ENCODE results near the gene FOXP1.
"Not testable (repeated sequence)": the region's sequence is repeated elsewhere in the genome, so short reads cannot be mapped to it uniquely, and the experiment has no call there.

The FOXP1 gene

GRCh38 chr3:71451060-71451459 lies 132.5 kb downstream of the FOXP1 start:
- DNase-seq (ENCODE audit: low read depth in 2 of 2), result no peak

DNA sequence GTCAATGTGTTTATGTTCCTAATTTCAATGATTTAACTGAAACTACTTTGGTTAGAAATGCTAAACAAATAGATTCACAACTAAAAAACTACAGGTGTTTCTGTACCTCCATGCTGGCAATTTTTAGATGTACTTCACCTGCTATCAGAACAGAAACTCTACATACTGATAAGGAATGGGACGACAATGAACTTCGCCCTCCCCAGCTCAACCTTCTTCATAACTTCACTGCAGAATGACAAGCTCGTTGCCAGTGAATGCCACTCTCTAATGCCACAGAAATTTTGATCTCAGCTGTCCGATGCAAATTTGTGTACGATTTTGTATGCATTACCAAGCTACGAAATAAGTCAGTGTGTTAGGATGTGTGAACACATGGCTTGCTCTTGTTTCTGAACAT lies 133.4 kb downstream of the FOXP1 start:
- DNase-seq (ENCODE audit: low read depth in 2 of 2), result no peak

DNA sequence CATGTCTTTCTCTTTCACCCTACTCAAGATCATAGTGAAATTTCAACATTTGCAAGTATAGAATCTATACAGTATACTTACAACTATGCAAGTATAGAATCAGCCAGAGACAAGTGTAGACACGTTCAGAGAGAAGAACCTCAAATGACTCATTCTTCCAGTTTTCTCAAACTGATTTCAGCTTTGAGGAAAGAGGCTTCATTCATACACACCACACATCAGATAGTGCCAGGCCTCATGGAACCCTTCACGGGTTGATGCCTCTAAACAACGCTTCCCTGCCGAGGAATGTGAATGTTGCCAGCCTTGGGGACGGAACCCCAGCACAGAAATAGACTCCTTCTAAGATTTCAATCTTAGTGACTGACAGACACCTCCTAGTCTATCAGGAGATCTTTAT lies 135.7 kb downstream of the FOXP1 start:
- no peak for DNase-seq (ENCODE audit: low read depth in 2 of 2)

DNA sequence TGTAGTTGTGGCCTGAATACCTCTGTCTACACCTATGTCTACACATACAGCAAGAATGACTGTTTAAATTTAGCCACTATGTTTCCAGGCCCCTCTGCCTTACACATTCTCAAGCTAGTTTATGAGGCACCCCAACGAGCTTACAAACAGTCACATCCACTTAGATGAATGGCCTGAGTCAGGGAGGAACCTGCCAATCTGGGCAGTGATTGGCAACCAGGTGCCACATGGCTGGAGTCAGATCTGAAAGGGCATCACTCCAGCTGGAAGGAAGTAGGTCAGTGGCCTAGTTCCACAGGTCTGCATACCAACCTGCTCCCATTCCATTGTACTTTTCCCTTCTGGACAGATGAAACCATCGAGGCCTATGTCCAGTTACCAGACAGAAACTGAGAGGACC lies 136.3 kb downstream of the FOXP1 start:
- no peak for DNase-seq (ENCODE audit: low read depth in 2 of 2)

GRCh38 chr3:71446734-71447133 lies 136.8 kb downstream of the FOXP1 start:
- no peak for DNase-seq (ENCODE audit: low read depth in 2 of 2)

DNA sequence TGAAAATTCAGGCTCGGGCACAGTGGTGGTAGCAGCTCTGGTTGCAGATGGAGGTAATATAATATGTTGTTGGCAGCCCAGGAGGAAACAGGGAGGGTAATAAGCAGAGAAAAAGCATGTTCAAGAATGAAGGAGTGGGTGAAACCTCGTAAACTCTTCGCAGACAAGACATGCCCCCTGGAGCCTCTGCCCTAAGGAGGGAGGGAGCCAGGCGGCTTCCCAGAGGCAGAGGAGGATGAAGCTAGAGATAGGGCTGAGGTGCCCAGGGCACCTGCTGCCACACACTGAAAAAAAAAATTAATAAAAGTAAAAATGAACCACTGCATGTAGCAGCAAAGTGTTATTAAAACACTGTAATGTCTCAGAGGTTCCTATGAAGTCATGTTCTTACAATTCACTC lies 137.3 kb downstream of the FOXP1 start:
- no peak for DNase-seq (ENCODE audit: low read depth in 2 of 2)

- DNase-seq (ENCODE audit: low read depth in 2 of 2), result no peak
These were observed 138.7 kb downstream of the FOXP1 start for GRCh38 chr3:71444861-71445259.

- peak; percentile 45 to 53 for DNase-seq (ENCODE audit: low read depth in 2 of 2)
These were observed 139.3 kb downstream of the FOXP1 start for GRCh38 chr3:71444028-71444860.

DNA sequence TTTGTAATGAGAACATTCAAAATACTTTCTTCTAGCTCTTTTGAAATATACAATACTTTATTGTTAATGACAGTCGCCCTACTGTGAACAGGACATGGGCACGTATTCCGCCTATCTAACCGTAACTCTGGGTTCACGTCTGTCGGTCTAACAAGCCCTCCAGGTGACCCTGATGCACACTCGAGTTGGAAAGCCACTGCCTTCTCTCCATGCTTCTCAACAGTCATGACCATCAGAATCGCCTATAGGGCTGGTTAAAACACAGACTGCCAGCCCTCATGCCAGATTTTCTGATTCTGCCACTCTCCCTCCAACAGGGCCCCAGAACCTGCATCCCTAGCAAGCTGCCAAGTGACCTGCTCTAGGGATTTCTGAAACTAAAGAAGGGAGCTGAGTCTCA lies 140.2 kb downstream of the FOXP1 start:
- no peak for DNase-seq (ENCODE audit: low read depth in 2 of 2)

DNA sequence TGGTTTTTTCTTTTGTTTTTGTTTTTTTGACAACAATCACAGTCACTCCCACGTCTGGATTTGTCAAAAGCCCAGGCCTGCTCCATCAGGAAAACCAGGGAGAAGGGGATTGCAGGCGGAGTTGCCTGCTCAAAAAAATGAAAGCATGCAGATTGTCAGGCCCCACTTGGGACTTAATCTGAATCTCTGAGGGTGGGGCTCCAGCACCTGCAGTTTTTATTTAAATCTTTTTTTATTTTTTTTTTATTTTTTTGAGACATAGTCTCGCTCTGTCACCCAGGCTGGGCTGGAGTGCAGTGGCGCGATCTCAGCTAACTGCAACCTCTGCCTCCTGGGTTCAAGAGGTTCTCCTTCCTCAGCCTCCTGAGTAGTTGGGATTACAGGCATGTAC lies 140.9 kb downstream of the FOXP1 start:
- no peak for DNase-seq (ENCODE audit: low read depth in 2 of 2)

DNA sequence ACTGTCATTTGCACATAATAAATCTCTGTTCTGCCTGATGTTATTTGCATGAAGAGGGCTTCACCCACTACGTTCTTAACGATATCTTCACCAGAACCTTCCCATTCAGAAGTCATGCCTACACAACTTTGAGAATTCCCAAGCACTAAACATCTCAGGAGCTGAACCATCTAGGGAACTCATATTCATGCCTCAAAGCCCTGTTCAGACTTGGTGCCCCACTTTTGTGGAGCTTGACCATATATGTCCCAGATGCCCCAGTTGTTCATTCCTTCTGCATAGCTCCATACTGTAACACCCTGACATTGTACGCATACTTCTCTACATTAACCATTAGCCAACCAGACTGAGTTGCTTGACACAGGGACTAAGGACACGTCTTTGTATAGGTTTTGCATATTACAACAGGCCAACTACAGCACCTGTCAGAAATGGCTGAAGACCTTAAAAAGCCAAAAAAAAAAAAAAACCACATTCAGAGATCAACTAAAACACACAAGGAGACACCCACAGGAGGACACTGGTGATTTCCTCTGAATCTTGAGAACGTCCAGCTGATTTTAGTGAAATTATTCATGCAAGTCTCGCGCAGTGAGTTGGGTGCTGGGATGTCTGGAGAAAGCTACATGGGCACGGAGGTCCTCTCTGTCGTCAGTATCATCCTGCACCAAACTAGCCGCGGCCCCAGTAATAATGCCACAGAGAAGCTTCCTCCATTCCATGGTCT lies 141.4 kb downstream of the FOXP1 start:
- DNase-seq (ENCODE audit: low read depth in 2 of 2), result no peak

DNA sequence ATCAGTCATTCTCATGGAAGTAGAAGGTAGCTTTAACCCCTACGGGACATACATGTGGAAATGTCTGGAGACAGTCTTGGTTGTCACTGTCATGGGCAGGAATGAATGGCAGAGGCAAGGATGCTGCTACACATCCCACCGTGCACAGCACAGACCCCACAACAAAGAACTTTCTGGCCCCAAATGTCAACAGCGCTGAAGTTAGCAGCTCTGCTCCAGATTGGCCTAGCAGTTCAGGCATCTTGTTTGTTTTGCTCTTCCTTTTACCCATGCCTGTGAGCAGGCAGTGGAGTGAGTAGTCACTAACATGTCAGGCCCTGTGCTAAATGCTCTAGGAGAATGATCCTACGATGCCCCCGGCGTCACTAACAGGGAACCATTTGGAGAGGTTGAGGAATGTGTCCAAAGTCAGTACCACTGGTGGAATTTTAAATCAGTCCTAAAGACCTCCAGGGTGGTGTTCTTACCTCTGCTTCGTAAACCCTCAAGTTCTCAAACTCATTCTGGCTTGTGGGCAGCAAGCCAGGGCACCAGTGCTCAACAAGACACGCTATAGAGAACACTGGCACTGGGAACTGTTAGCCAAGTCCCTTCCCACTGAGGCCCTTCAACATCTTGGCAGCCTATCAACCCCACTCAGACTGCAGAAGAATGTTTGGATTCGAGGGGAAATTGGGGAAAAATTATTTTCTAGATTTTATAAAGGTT lies 142.2 kb downstream of the FOXP1 start:
- DNase-seq (ENCODE audit: low read depth in 2 of 2), result no peak

- DNase-seq (ENCODE audit: low read depth in 2 of 2), result no peak
These were observed 144.6 kb downstream of the FOXP1 start for GRCh38 chr3:71438904-71439303.

DNA sequence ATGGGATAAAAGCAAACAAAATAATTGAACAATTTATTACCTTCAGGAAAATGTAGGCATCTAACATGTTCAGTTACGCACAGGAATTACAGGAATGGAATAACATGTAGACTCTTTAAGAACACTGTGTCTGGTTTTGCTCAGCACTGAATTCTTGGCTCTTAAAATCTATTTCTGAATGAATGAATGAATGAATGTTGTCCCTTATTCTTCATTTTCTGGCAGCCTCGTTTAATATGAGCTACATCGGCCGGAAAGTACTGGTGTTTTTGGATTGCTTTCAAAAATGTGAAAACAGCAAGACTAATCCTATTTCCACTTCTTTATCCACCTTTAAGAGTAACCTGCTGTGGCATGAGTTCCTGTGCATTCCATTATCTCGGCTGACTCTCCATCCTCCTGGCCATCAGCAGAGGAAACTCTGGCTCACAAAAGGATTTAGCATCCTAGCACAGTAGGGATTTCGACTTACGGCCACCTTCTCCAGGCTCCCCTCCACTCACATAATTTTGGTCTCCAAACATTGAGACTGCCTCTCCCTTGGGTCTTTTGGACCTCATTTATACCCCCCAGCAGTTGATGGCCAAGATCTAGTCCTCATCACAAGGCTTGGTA lies 145.3 kb downstream of the FOXP1 start:
- no peak for DNase-seq (ENCODE audit: low read depth in 2 of 2)

GRCh38 chr3:71436337-71436736 lies 147.2 kb downstream of the FOXP1 start:
- DNase-seq (ENCODE audit: low read depth in 2 of 2), result no peak

DNA sequence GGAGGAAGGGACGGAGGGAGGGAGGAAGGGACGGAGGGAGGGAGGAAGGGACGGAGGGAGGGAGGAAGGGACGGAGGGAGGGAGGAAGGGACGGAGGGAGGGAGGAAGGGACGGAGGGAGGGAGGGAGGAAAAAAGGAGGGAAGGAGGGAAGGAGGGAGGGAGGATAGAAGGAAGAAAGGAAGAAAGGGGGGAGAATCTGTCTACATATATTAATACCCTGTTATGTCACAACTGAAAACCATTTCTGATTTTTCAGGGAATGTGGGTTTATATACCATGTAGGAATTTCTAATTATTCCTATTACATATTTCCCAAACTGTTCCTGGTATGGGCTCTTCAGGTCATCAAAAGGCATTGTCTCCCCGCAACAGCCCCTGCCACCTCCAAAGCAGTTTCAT lies 147.7 kb downstream of the FOXP1 start:
- not testable (repeated sequence) for DNase-seq (ENCODE audit: low read depth in 2 of 2)

DNA sequence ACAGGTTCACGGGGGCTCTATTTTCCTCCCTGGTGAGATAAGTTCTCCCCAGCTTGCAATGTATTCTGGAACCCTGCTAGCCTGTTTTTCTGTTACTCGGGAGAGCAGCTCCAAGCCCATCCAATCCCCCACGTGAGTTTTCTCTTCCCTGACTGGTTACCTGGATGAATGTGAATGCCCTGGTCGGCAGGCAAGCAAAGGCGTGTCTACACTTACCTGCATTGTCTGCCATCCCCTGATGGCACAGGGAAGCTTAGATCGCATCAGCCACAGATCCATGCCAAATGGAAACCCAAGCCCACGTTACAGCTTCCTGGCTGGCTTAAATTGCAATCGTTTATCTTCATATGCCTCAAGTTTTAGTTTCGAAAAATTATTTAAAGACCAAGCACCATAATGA lies 149.9 kb downstream of the FOXP1 start:
- no peak for DNase-seq (ENCODE audit: low read depth in 2 of 2)

DNA sequence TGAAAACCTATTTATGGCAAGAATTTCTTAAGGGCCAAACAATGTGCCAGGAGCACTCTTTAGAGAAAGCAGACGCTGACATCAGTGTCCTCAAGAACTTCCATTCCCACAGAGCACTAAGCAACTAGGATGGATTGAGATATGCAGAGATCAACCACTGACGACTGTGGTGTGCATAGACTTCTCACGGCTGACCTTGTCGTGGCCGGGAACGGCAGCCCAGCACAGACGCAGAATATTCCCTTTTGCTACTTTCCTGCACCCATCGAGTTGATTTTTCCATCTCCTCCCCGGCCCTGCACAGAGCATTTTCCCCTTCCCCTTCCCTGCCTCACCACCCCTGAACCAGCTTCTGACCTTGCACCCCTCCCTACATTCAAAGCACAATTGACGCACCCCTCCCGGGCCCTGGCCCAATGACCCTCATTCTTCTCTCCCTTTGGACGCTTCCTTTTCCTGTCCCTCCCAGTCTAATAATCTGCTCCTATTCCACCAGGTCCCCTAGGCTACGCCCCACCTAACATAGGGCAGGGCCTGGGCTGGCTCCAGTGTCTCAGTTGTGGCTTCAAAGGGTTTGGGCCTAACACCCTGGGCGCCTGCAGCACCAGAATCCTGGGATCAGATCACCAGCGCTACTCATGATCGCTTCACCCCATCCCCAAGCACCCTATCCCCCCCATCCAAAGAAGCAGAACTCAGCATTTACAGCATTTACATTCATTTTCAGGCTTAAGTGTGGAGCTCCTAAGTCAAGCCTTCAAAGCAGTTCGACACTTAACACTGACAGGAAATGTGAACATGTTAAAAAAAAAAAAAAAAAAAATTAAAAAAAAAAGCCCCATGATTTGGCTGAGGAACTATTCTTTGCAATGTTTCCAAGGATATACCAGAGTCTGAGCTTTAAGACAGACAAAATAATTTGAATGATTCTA lies 151.2 kb downstream of the FOXP1 start:
- DNase-seq (ENCODE audit: low read depth in 2 of 2), result no peak

GRCh38 chr3:71430941-71431552 lies 152.5 kb downstream of the FOXP1 start:
- no peak for DNase-seq (ENCODE audit: low read depth in 2 of 2)

DNA sequence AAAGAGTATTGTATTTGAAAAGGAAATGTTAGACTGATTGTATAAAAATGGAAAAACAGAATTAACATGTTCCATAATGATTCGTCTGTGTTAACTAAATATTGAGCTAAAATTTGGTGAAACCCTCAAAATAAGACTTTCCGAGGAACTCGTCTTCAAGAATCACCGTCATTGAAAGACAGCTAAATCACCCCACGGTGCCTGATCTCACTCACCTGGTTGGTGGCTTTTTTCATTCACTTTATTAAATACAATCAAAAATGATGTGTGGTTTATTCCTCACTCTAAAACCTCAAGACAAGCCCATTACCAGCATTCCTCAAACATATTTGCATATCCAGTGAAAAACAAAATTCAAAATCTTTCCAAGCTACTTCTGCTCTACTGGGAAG lies 153.9 kb downstream of the FOXP1 start:
- no peak for DNase-seq (ENCODE audit: low read depth in 2 of 2)

Data from stimulated activated CD8-positive, alpha-beta memory T cell treated with anti-CD3 and anti-CD28 coated beads, Interleukin-7, amount 100 ng/mL, for 4 hours (primary cell).